Type B pancreatic cell (in vitro differentiated cells): ENCODE measurements around the gene BBS9. TPM values are rescaled to one million over a fixed set of nuclear protein-coding genes. Genes with fewer than 3 reads are reported as not detected.
"Not testable (repeated sequence)": the region's sequence is repeated elsewhere in the genome, so short reads cannot be mapped to it uniquely, and the experiment has no call there.

ENCODE experiments used
- DNase-seq: peaks from one replicate; pipeline ENCODE4 v3.0.0; 2021; ENCODE audit warnings: mixed read lengths; ENCODE audit not compliant: unreplicated experiment; ENCODE audit errors: extremely low spot score
- H3K27ac Mint-ChIP-seq: 2 replicates; pipeline ENCODE4 v1.8.0; 2021; ENCODE audit warnings: mild to moderate bottlenecking, mixed read lengths
- H3K27me3 Mint-ChIP-seq: 2 replicates; pipeline ENCODE4 v1.8.0; 2021; ENCODE audit warnings: mixed read lengths
- H3K36me3 Mint-ChIP-seq: 2 replicates; pipeline ENCODE4 v1.8.0; 2021; ENCODE audit warnings: mixed read lengths
- H3K4me1 Mint-ChIP-seq: one replicate; pipeline ENCODE4 v1.8.0; 2021; ENCODE audit warnings: mixed read lengths; ENCODE audit not compliant: unreplicated experiment
- H3K4me3 Mint-ChIP-seq: 2 replicates; pipeline ENCODE4 v1.8.0; 2021; ENCODE audit warnings: mild to moderate bottlenecking, mixed read lengths
- H3K9me3 Mint-ChIP-seq: 2 replicates; pipeline ENCODE4 v1.8.0; 2021; ENCODE audit warnings: mixed read lengths
- total RNA-seq: library from RNA; stranded (reverse); gene quantifications from 2 replicates; pipeline ENCODE4 v1.2.1, GENCODE V29; 2021; ENCODE audit warnings: low replicate concordance
- TF ChIP-seq, protein P1 (sequence below): fragments of 200-600 bp; sonication (generic); conservative IDR thresholded peaks from 2 replicates; pipeline ENCODE4 v1.5.0; 2021; ENCODE audit warnings: antibody characterized with exemption, mild to moderate bottlenecking

Gene BBS9
- total RNA-seq, 1 donor from 2014 or later = 19.7 TPM

- no peak for DNase-seq
- TF ChIP-seq, protein P1, sequence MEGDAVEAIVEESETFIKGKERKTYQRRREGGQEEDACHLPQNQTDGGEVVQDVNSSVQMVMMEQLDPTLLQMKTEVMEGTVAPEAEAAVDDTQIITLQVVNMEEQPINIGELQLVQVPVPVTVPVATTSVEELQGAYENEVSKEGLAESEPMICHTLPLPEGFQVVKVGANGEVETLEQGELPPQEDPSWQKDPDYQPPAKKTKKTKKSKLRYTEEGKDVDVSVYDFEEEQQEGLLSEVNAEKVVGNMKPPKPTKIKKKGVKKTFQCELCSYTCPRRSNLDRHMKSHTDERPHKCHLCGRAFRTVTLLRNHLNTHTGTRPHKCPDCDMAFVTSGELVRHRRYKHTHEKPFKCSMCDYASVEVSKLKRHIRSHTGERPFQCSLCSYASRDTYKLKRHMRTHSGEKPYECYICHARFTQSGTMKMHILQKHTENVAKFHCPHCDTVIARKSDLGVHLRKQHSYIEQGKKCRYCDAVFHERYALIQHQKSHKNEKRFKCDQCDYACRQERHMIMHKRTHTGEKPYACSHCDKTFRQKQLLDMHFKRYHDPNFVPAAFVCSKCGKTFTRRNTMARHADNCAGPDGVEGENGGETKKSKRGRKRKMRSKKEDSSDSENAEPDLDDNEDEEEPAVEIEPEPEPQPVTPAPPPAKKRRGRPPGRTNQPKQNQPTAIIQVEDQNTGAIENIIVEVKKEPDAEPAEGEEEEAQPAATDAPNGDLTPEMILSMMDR = no peak
- peaks cover 16% of the 10 kb centered on the region for H3K4me1 Mint-ChIP-seq
- no peaks in the 10 kb centered on the region for H3K27me3 Mint-ChIP-seq
- H3K36me3 Mint-ChIP-seq = peaks cover 3% of the 10 kb centered on the region
- H3K27ac Mint-ChIP-seq = no peak overlapping the region
- H3K9me3 Mint-ChIP-seq = no peaks in the 10 kb centered on the region
- H3K4me3 Mint-ChIP-seq = no peak overlapping the region
Observed at GRCh38 chr7:33471636-33472242, 342.4 kb downstream of the BBS9 start.

GRCh38 chr7:33472348-33473025, 343.1 kb downstream of the BBS9 start:
- no peak for DNase-seq
- Mint-ChIP-seq H3K9me3 (no peaks in the 10 kb centered on the region), H3K4me1 (peaks cover 16% of the 10 kb centered on the region), H3K4me3 (no peak overlapping the region), H3K27me3 (no peaks in the 10 kb centered on the region), H3K36me3 (peaks cover 3% of the 10 kb centered on the region), H3K27ac (no peak overlapping the region)
- TF ChIP-seq, protein P1 = no peak

DNA sequence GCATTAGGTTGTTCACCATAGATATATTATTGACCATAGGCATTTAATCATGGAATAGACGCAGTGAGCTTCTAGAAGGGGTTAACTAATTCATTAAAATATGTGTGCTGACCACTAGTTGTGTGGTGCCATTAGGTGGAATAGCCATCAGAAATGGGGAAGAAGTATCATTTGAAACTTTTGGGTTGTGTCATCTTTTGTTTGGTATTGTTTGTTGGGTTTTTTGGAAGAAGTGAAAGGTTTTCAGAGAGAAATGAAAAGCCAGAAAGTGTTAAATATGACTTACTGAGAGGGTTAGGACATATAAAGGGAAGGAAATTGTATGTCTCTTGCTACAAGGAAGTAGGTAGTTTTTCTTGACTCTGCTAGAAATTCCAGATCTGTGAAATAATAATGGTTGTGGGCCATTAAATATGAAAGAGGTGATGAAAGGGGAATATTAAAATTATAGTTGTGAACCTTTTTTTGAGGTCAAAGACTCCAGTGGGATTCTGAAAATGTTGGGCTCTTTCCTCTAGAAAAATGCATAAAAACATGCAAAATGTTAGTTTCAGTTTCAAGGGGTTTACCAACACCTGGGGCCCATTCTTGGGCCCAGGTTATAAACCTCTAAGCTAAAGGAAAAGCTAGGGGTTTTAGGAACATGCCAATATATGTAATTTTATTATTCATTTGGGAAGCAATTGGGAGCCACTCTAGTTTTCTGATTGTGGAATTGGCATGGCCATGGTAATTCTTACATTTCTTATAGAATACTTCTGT, 348.5 kb downstream of the BBS9 start:
- peaks cover 7% of the 10 kb centered on the region for H3K4me1 Mint-ChIP-seq
- DNase-seq = no peak
- TF ChIP-seq, protein P1 = no peak
- peaks cover 5% of the 10 kb centered on the region for H3K9me3 Mint-ChIP-seq
- H3K36me3 Mint-ChIP-seq = peaks cover 4% of the 10 kb centered on the region
- no peak overlapping the region for H3K27ac Mint-ChIP-seq
- no peaks in the 10 kb centered on the region for H3K27me3 Mint-ChIP-seq
- no peak overlapping the region for H3K4me3 Mint-ChIP-seq

- H3K36me3 Mint-ChIP-seq, H3K27me3 Mint-ChIP-seq, H3K27ac Mint-ChIP-seq, H3K9me3 Mint-ChIP-seq, H3K4me3 Mint-ChIP-seq, DNase-seq: not testable (repeated sequence)
- H3K4me1 Mint-ChIP-seq = peaks cover 13% of the 10 kb centered on the region
Observed at GRCh38 chr7:33484476-33484875, 355.1 kb downstream of the BBS9 start.

DNA sequence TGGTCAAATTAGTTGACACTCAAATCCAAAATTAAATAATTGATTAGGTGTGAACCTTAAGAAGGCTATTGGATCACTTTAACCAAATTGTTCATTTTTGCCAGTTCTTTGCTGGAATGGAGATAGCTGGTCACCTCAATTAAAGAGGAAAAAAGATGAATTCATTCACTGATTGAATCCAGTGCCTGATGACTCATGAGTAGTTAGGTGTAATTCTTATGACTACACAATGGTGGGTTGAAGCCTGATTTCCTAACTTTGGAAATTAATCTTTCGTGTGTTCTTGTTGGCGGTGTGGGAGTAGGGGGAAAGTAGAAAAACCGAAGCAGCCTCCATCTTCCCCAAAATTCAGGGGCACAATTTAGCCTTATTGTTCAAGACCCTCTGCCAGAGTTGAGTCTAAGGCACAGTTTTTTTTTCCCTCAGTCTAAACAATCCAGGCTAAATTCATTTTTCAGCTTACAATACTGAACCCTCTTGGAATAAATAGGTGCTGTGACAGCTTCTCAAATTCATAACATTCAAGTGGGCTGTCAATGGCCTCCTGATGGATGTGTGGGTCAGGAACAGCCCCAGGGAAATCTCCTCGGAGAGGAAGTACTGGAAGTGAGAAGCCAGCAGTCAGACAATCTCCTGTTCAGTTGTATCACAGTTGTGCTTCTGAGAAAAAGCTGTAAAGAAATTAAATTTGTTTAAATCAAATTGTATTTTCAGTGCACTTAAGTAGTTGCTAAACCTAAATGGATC, 356.6 kb downstream of the BBS9 start:
- Mint-ChIP-seq H3K36me3 (no peaks in the 10 kb centered on the region), H3K4me3 (no peak overlapping the region), H3K27ac (no peak overlapping the region), H3K27me3 (peaks cover 13% of the 10 kb centered on the region), H3K9me3 (no peaks in the 10 kb centered on the region), H3K4me1 (peaks cover 13% of the 10 kb centered on the region)
- DNase-seq = no peak
- TF ChIP-seq, protein P1 = no peak
